Iris pigment epithelial cell (primary cell): Measurements from ENCODE around the gene SENP8.

Experiments used
- DNase-seq: peaks from one replicate; pipeline ENCODE4 v3.0.0-alpha.2; 2011; ENCODE audit warnings: low read depth

Gene SENP8

GRCh38 chr15:72155635-72156616, 37.7 kb downstream of the SENP8 start:
- DNase-seq, result peak; percentile 77

DNA sequence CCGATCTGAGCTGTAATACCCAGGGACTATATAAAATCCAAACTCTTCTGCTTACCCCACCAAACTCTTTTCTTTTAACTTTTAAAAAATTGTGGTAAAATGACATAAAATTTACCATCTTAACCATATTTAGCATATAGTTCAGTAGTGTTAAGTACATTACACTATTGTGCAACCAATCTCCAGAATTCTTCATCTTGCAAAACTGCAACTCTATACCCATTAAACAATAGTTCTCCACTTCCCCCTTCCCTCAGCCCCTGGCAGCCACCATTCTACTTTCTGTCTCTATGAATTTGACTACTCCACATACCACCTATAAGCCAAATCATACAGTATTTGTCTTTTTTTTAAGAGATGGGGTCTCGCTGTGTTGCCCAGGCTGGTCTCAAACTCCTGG, 38.7 kb downstream of the SENP8 start:
- DNase-seq, result no peak

DNA sequence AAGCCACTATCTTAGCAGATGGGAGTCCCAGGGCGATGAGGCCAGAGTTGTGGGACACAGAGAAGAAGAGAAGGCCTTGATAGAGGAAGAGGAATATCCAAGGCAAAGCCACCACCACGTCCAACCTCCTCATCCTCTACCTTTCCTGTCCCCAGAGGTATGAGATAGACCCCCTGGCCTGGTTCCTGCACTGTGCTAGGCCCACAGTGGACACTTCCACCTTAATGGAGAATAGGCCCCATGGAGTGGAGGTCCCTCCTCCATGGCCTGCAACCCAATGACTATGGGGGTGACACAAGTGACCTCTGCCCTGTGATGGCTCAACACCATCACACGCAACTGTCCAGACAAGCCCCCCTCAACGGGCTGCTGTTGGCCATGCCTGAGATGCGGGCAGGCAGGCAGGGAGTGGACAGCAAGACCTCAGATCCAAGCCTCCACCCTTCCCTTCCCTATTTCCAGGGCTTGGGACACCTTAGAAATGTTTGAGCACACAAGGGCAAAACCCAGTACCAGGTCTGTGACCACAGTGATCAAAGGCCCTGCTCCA, 42.6 kb downstream of the SENP8 start:
- no peak for DNase-seq

GRCh38 chr15:72161361-72162132, 43.3 kb downstream of the SENP8 start:
- DNase-seq, result no peak

DNA sequence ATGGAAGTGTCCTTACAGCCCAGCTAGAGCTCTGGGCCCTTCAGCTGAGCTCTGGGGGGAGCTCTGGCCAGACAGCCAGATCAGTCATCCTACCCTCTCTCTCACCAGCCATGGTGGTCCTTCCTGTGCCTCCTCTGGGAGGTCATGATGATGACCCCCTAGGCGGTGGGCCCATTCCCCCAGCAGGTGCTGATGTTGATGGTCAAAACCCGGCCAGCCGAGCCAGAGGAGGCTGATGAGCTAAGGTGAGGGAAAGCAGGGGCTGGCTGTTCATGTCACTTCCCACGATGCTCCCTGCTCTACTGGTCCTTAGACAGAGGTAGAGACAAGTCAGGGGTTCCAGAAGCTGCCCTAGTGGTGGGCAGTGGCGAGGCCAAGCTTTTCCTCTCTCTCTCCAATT, 44.4 kb downstream of the SENP8 start:
- DNase-seq, result no peak

GRCh38 chr15:72163719-72164118, 45.5 kb downstream of the SENP8 start:
- DNase-seq, result no peak

DNA sequence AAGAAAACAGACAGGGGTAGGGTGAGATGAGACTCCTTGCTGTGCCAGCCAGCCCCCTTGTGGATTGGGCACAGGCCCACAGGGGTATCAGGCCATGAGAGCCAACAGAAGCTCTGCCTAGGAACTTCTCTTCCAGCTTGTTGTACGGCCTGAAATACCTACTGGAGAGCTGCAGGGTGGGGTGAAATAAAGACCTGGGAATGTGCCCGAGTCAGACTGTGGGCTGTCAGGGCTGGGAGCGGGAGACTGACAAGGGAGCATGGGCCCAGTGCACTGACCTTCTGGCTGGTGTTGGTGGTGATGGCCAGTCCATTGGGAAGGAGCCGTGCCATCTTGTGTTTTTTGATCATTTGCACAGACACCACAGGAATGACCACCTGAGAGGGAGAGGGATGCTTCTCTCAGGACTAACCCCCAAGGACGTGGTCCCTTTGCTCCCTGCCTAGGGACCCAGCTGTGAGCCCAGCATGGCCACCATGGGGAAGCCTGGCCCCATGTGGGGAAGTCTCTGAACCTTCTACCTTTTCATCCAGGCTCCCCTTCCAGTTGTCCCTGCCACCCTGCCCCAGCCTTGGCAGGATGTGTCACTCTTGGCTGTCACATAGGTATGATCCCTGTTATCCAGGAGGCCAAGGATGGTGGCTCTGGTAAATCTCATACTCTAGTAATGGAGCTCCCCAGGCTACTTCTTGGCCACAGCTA, 48.7 kb downstream of the SENP8 start:
- DNase-seq, result no peak

GRCh38 chr15:72167445-72167844, 49.2 kb downstream of the SENP8 start:
- no peak for DNase-seq

- DNase-seq, result peak; percentile 64
Measured at GRCh38 chr15:72168131-72168807, 50.1 kb downstream of the SENP8 start.

GRCh38 chr15:72168808-72169190, 50.6 kb downstream of the SENP8 start:
- DNase-seq, result no peak

DNA sequence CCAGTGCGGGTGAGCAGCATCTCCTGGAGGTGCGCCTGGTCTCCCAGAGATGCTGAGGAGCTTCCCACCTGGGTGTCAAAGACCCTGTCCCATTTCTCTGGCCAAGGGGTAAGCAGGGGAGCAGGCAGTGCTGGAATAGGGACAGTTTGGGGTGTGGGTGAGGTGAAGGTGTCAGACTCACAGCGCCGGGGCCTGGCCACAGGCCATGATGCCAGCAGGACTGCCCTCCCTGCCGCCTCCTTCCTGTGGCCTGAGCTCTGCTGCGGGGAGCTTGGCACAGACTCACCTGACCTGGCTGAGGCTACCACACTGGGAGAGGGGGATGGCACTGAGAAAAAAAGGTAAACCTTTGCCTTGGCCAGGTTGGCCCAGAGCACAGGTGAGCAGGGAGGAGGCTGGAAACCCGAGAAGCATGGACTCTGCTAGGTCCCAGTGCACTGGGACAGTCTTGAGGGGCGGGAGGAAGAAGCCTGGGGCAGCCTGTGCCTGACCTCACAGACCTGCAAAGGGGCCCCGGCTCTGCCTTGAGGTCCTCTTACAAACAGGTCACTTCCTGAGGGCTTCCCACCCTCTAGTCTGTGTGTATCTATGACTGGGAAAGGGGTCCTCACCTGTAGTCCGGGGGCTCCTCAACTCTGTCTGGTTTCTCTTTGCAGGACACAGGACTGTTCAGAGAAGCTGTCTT, 51.2 kb downstream of the SENP8 start:
- DNase-seq, result no peak

- DNase-seq, result no peak
Measured at GRCh38 chr15:72169921-72170611, 51.9 kb downstream of the SENP8 start.

DNA sequence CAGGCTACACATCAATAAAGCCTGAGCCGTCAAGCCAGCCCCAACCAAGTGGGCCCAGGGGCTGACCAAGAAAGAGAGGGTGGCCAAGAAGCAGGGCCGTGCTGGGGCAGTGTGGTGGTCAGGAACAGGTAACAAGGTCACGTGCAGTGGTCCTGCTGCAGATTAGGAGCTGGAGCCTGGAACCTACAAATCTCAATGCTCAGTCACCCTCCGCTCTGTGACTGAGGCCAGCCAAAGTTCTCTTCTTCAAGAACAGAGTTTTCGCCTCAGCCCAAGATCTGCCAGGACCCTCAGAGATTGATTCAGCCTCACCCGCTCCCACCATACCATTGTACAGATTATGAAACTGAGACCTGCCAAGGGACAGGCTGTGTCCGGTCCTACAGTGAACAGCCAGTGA, 52.5 kb downstream of the SENP8 start:
- DNase-seq, result no peak

DNA sequence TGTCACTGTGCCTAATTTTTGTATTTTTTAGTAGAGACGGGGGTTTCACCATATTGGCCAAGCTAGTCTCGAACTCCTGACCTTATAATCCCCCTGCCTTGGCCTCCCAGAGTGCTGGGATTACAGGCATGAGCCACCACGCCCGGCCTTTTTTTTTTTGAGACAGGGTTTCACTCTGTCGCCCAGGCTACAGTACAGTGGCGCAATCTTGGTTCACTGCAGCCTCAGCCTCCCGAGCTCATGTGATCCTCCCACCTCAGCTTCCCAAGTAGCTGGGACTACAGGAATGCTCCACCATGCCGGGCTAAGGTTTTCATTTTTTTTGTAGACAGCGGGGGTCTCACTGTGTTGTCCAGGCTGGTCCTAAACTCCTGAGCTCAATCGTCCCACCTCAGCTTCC, 53.8 kb downstream of the SENP8 start:
- peak; percentile 25 for DNase-seq

- no peak for DNase-seq
Measured at GRCh38 chr15:72172796-72173195, 54.6 kb downstream of the SENP8 start.

GRCh38 chr15:72173401-72173800, 55.2 kb downstream of the SENP8 start:
- DNase-seq, result no peak

- DNase-seq, result no peak
Measured at GRCh38 chr15:72173864-72174550, 55.8 kb downstream of the SENP8 start.

DNA sequence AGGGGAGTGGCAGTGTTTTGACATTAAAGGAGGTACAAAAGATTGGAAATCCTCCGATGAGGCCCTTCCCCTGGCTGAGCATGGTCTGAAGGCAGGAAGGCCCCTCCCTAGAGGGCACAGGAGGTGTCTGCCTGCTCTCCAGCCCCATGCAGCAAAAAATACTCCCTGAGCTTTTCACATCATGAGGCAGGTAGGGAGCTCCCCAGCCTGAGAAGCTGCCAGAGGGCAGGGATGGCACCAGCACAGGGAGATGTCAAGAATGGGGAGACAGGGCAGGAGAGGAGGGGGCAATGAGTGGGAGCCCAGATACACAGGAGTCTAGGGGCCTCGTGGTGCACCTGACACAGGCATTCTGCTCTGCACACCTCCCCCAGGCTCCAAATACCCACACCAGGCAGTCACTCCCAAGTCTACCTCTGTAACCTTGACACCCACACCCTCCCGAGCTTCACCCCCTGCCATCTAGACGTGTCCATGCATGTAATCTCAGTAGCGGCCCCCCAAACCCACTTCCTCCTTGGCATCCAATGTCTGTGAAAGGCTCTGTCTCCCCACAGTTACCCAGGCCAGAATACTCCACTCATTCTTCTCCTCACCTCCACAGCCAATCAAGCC, 56.5 kb downstream of the SENP8 start:
- DNase-seq, result no peak
